GM23248 (cell line): Measurements from ENCODE around the gene SPATS1.

ENCODE experiments used
- EZH2 ChIP-seq: fragments of 200-600 bp; sonication (generic); IDR thresholded peaks from 2 replicates; pipeline ENCODE4 v1.6.1; 2018; ENCODE audit warnings: antibody characterized with exemption, mild to moderate bottlenecking; ENCODE audit not compliant: insufficient read depth, poor library complexity, severe bottlenecking
- EZH2phosphoT487 ChIP-seq: fragments of 200-600 bp; sonication (generic); IDR thresholded peaks from 2 replicates; pipeline ENCODE4 v1.6.1; 2018; ENCODE audit warnings: antibody characterized with exemption, moderate library complexity, mild to moderate bottlenecking, low read depth; ENCODE audit not compliant: insufficient read depth

DNA sequence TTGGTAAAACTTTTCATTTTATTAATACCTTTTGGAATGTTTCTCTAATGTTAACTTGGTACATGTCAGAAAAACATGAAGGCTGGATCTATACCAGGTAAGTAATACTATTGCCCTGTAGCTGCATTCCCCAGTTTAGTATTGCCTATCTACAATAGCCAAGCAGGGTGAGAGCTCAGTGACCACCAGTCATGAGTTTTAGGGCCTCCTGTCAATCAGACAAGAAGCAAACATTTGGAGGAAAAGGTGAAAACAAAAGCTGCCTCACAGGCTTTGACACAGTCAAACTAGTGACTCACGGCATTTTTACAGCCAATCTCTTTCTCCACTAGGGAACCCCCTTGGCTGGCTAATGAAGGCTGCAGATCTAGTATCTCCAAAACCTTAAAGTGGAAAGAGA is 35.5 kb downstream of the SPATS1 start:
- TF ChIP-seq EZH2 (no peak), EZH2phosphoT487 (no peak)
